ENCODE data around the gene ARMC7.

Gene ARMC7

GRCh38 chr17:75151930-75152329 is 42.2 kb downstream of the ARMC7 start:
- peaks cover 22% of the 10 kb centered on the region for H3K36me3 ChIP-seq (replicated peaks; ENCODE audit: low read depth, low read length)
- H4K20me1 ChIP-seq (ENCODE audit: insufficient read depth, low read length) = peaks cover 30% of the 10 kb centered on the region
- H3K9me3 ChIP-seq (ENCODE audit: insufficient read depth, low read length) = no peaks in the 10 kb centered on the region
- H3K27me3 ChIP-seq (ENCODE audit: low read depth, low read length) = no peaks in the 10 kb centered on the region
- H3K4me3 ChIP-seq (ENCODE audit: low read length) = peak overlapping the region; percentile 82
- no peak overlapping the region for H2AFZ ChIP-seq (ENCODE audit: low read depth, low read length)
- H3K4me1 ChIP-seq (ENCODE audit: low read length) = peaks cover 36% of the 10 kb centered on the region
- H3K79me2 ChIP-seq (ENCODE audit: low read length) = peaks cover 74% of the 10 kb centered on the region
- H3K4me2 ChIP-seq (ENCODE audit: low read length) = peak overlapping the region; percentile 92
- TF ChIP-seq CTCF (IDR thresholded peaks at IDR 0.05; ENCODE audit: low read depth, low read length) = no peak
- no peak for TF ChIP-seq EZH2phosphoT487 (IDR thresholded peaks at IDR 0.05; ENCODE audit: low read depth)
- H3K27ac ChIP-seq (ENCODE audit: low read length) = 0 out of 2 replicates have a peak overlapping the region, but pooled peaks have one; percentile 66
- H3K9ac ChIP-seq (ENCODE audit: low read length) = peak overlapping the region; percentile 79

- Histone ChIP-seq H2AFZ (ENCODE audit: low read depth, low read length) (no peak overlapping the region), H4K20me1 (ENCODE audit: insufficient read depth, low read length) (peaks cover 30% of the 10 kb centered on the region), H3K4me1 (ENCODE audit: low read length) (peaks cover 34% of the 10 kb centered on the region), H3K27ac (ENCODE audit: low read length) (peak overlapping the region; percentile 66), H3K79me2 (ENCODE audit: low read length) (peaks cover 68% of the 10 kb centered on the region), H3K4me2 (ENCODE audit: low read length) (peak overlapping the region; percentile 92), H3K4me3 (ENCODE audit: low read length) (peak overlapping the region; percentile 82), H3K9me3 (ENCODE audit: insufficient read depth, low read length) (no peaks in the 10 kb centered on the region), H3K27me3 (ENCODE audit: low read depth, low read length) (no peaks in the 10 kb centered on the region), H3K36me3 (replicated peaks; ENCODE audit: low read depth, low read length) (peaks cover 18% of the 10 kb centered on the region), H3K9ac (ENCODE audit: low read length) (peak overlapping the region; percentile 79)
- TF ChIP-seq CTCF (IDR thresholded peaks at IDR 0.05; ENCODE audit: low read depth, low read length) = no peak
- TF ChIP-seq EZH2phosphoT487 (IDR thresholded peaks at IDR 0.05; ENCODE audit: low read depth) = no peak
These were observed 42.8 kb downstream of the ARMC7 start for GRCh38 chr17:75152523-75152921.

- H3K79me2 ChIP-seq (ENCODE audit: low read length) = peaks cover 61% of the 10 kb centered on the region
- no peak overlapping the region for H2AFZ ChIP-seq (ENCODE audit: low read depth, low read length)
- no peak for TF ChIP-seq CTCF (IDR thresholded peaks at IDR 0.05; ENCODE audit: low read depth, low read length)
- TF ChIP-seq EZH2phosphoT487 (IDR thresholded peaks at IDR 0.05; ENCODE audit: low read depth) = no peak
- peaks cover 27% of the 10 kb centered on the region for H3K4me1 ChIP-seq (ENCODE audit: low read length)
- peak overlapping the region; percentile 66 for H3K27ac ChIP-seq (ENCODE audit: low read length)
- H3K4me2 ChIP-seq (ENCODE audit: low read length) = peak overlapping the region; percentile 92
- H3K4me3 ChIP-seq (ENCODE audit: low read length) = peak overlapping the region; percentile 82
- H3K27me3 ChIP-seq (ENCODE audit: low read depth, low read length) = no peaks in the 10 kb centered on the region
- no peaks in the 10 kb centered on the region for H3K9me3 ChIP-seq (ENCODE audit: insufficient read depth, low read length)
- peak overlapping the region; percentile 79 for H3K9ac ChIP-seq (ENCODE audit: low read length)
- H4K20me1 ChIP-seq (ENCODE audit: insufficient read depth, low read length) = peaks cover 28% of the 10 kb centered on the region
- H3K36me3 ChIP-seq (replicated peaks; ENCODE audit: low read depth, low read length) = peaks cover 16% of the 10 kb centered on the region
These were observed 43.4 kb downstream of the ARMC7 start for GRCh38 chr17:75152922-75153779.

GRCh38 chr17:75153780-75154194 is 44.0 kb downstream of the ARMC7 start:
- H3K79me2 ChIP-seq (ENCODE audit: low read length) = peaks cover 55% of the 10 kb centered on the region
- peaks cover 22% of the 10 kb centered on the region for H4K20me1 ChIP-seq (ENCODE audit: insufficient read depth, low read length)
- H3K36me3 ChIP-seq (replicated peaks; ENCODE audit: low read depth, low read length) = peaks cover 9% of the 10 kb centered on the region
- no peak for TF ChIP-seq CTCF (IDR thresholded peaks at IDR 0.05; ENCODE audit: low read depth, low read length)
- TF ChIP-seq EZH2phosphoT487 (IDR thresholded peaks at IDR 0.05; ENCODE audit: low read depth) = no peak
- peak overlapping the region; percentile 66 for H3K27ac ChIP-seq (ENCODE audit: low read length)
- peak overlapping the region; percentile 82 for H3K4me3 ChIP-seq (ENCODE audit: low read length)
- H3K9ac ChIP-seq (ENCODE audit: low read length) = peak overlapping the region; percentile 79
- no peaks in the 10 kb centered on the region for H3K27me3 ChIP-seq (ENCODE audit: low read depth, low read length)
- H3K9me3 ChIP-seq (ENCODE audit: insufficient read depth, low read length) = no peaks in the 10 kb centered on the region
- no peak overlapping the region for H2AFZ ChIP-seq (ENCODE audit: low read depth, low read length)
- H3K4me1 ChIP-seq (ENCODE audit: low read length) = peaks cover 21% of the 10 kb centered on the region
- H3K4me2 ChIP-seq (ENCODE audit: low read length) = peak overlapping the region; percentile 92

All from OCI-LY3 (cell line).